AG20443 (cell line): ENCODE measurements around the gene ZNF394.

Experiments used
- DNase-seq: peaks from one replicate; pipeline ENCODE4 v3.0.0; 2012; ENCODE audit warnings: low spot score, mixed read lengths

Gene ZNF394

GRCh38 chr7:99493823-99494222 is 6.3 kb downstream of the ZNF394 start:
- no peak for DNase-seq

GRCh38 chr7:99490878-99491277 is 9.2 kb downstream of the ZNF394 start:
- no peak for DNase-seq

- no peak for DNase-seq
Measured at GRCh38 chr7:99489235-99489634, 10.8 kb downstream of the ZNF394 start.

GRCh38 chr7:99485094-99485493 is 15.0 kb downstream of the ZNF394 start:
- no peak for DNase-seq

- peak; percentile 59 for DNase-seq
Measured at GRCh38 chr7:99478464-99479440, 21.3 kb downstream of the ZNF394 start.

GRCh38 chr7:99476107-99476506 is 24.0 kb downstream of the ZNF394 start:
- no peak for DNase-seq

GRCh38 chr7:99473315-99473596 is 26.8 kb downstream of the ZNF394 start:
- peak; percentile 72 for DNase-seq

- DNase-seq: peak; percentile 99
Measured at GRCh38 chr7:99472561-99473314, 27.3 kb downstream of the ZNF394 start, which contains the start of gene ZNF789. ZNF789 (plus strand) TSS chr7:99472890; CDS start chr7:99476457, 3,567 bp downstream.

GRCh38 chr7:99469381-99470065 is 30.6 kb downstream of the ZNF394 start:
- no peak for DNase-seq

- no peak for DNase-seq
Measured at GRCh38 chr7:99468336-99468918, 31.7 kb downstream of the ZNF394 start.

- no peak for DNase-seq
Measured at GRCh38 chr7:99465421-99465768, 34.7 kb downstream of the ZNF394 start.

GRCh38 chr7:99461221-99461620 is 38.9 kb downstream of the ZNF394 start:
- no peak for DNase-seq

GRCh38 chr7:99460651-99461050 is 39.4 kb downstream of the ZNF394 start:
- no peak for DNase-seq

- DNase-seq: peak; percentile 27
Measured at GRCh38 chr7:99459087-99459486, 41.0 kb downstream of the ZNF394 start.

GRCh38 chr7:99457650-99458493 is 42.2 kb downstream of the ZNF394 start:
- peak; percentile 4 for DNase-seq

GRCh38 chr7:99457050-99457649 is 42.9 kb downstream of the ZNF394 start:
- DNase-seq: peak; percentile 2

GRCh38 chr7:99456288-99456687 is 43.8 kb downstream of the ZNF394 start:
- DNase-seq: peak; percentile 4

GRCh38 chr7:99455874-99456273 is 44.2 kb downstream of the ZNF394 start:
- peak; percentile 5 for DNase-seq

- DNase-seq: no peak
Measured at GRCh38 chr7:99453105-99453504, 47.0 kb downstream of the ZNF394 start.

GRCh38 chr7:99452541-99452940 is 47.5 kb downstream of the ZNF394 start:
- no peak for DNase-seq

- no peak for DNase-seq
Measured at GRCh38 chr7:99451936-99452335, 48.1 kb downstream of the ZNF394 start.
